HG02763 (cell line): ENCODE data around the gene CTNNA2.

ENCODE experiments used
- ATAC-seq: cut with Tn5 transposase; IDR thresholded peaks from one replicate; pipeline ENCODE4 v1.9.1; 2021; ENCODE audit warnings: mild to moderate bottlenecking, moderate library complexity; ENCODE audit not compliant: unreplicated experiment

CTNNA2 gene

GRCh38 chr2:80247339-80247738 lies 734.5 kb downstream of the CTNNA2 start:
- ATAC-seq, result no peak

GRCh38 chr2:80248146-80248545 lies 735.3 kb downstream of the CTNNA2 start:
- ATAC-seq, result no peak

- no peak for ATAC-seq
These were observed 739.6 kb downstream of the CTNNA2 start for GRCh38 chr2:80252294-80252986.

GRCh38 chr2:80255918-80256781 lies 743.3 kb downstream of the CTNNA2 start:
- no peak for ATAC-seq

GRCh38 chr2:80256782-80257167 lies 743.9 kb downstream of the CTNNA2 start:
- ATAC-seq, result no peak

- ATAC-seq, result no peak
These were observed 744.6 kb downstream of the CTNNA2 start for GRCh38 chr2:80257450-80257849.

GRCh38 chr2:80258341-80258740 lies 745.5 kb downstream of the CTNNA2 start:
- no peak for ATAC-seq

- ATAC-seq, result no peak
These were observed 745.9 kb downstream of the CTNNA2 start for GRCh38 chr2:80258793-80259192.

- ATAC-seq, result no peak
These were observed 746.4 kb downstream of the CTNNA2 start for GRCh38 chr2:80259292-80259691.

- no peak for ATAC-seq
These were observed 753.4 kb downstream of the CTNNA2 start for GRCh38 chr2:80266231-80266630.

- ATAC-seq, result no peak
These were observed 757.0 kb downstream of the CTNNA2 start for GRCh38 chr2:80269806-80270205.

GRCh38 chr2:80280598-80280997 lies 767.7 kb downstream of the CTNNA2 start:
- no peak for ATAC-seq

GRCh38 chr2:80281049-80281448 lies 768.2 kb downstream of the CTNNA2 start:
- no peak for ATAC-seq

GRCh38 chr2:80288576-80288975 lies 775.7 kb downstream of the CTNNA2 start:
- no peak for ATAC-seq

GRCh38 chr2:80291656-80292055 lies 778.8 kb downstream of the CTNNA2 start:
- no peak for ATAC-seq

- no peak for ATAC-seq
These were observed 779.6 kb downstream of the CTNNA2 start for GRCh38 chr2:80292474-80292873.

- no peak for ATAC-seq
These were observed 780.2 kb downstream of the CTNNA2 start for GRCh38 chr2:80293039-80293438.

- no peak for ATAC-seq
These were observed 786.1 kb downstream of the CTNNA2 start for GRCh38 chr2:80298954-80299353.

GRCh38 chr2:80299661-80300060 lies 786.8 kb downstream of the CTNNA2 start:
- no peak for ATAC-seq

GRCh38 chr2:80300346-80300745 lies 787.5 kb downstream of the CTNNA2 start:
- ATAC-seq, result no peak

- ATAC-seq, result no peak
These were observed 788.1 kb downstream of the CTNNA2 start for GRCh38 chr2:80300954-80301353.

- no peak for ATAC-seq
These were observed 789.1 kb downstream of the CTNNA2 start for GRCh38 chr2:80302001-80302313.
